ENCODE data around the gene TMEM163. TPM values are rescaled to one million over a fixed set of nuclear protein-coding genes. Genes with fewer than 3 reads are reported as not detected.

Gene TMEM163
- total RNA-seq, 1 donor from 2014 or later = not detected

GRCh38 chr2:134739879-134740301, 21.1 kb upstream of the TMEM163 start:
- DNase-seq (ENCODE audit: low read depth) (no peak), FAIRE-seq (no peak)
- H3K36me3 ChIP-seq (ENCODE audit: control insufficient read depth, insufficient read depth, low read length) = no peaks in the 10 kb centered on the region
- no peaks in the 10 kb centered on the region for H3K27me3 ChIP-seq (ENCODE audit: control insufficient read depth, insufficient read depth, low read length)
- TF ChIP-seq CTCF (IDR thresholded peaks at IDR 0.05; ENCODE audit: insufficient read depth, low read length, severe bottlenecking) = no peak
- H3K4me3 ChIP-seq (ENCODE audit: low read depth, low read length) = no peak overlapping the region

GRCh38 chr2:134739236-134739878, 20.6 kb upstream of the TMEM163 start:
- TF ChIP-seq CTCF (IDR thresholded peaks at IDR 0.05; ENCODE audit: insufficient read depth, low read length, severe bottlenecking) = no peak
- DNase-seq (ENCODE audit: low read depth) = no peak
- Histone ChIP-seq H3K36me3 (ENCODE audit: control insufficient read depth, insufficient read depth, low read length) (no peaks in the 10 kb centered on the region), H3K27me3 (ENCODE audit: control insufficient read depth, insufficient read depth, low read length) (no peaks in the 10 kb centered on the region), H3K4me3 (ENCODE audit: low read depth, low read length) (no peak overlapping the region)
- FAIRE-seq = no peak

- Histone ChIP-seq H3K4me3 (ENCODE audit: low read depth, low read length) (no peak overlapping the region), H3K36me3 (ENCODE audit: control insufficient read depth, insufficient read depth, low read length) (no peaks in the 10 kb centered on the region), H3K27me3 (ENCODE audit: control insufficient read depth, insufficient read depth, low read length) (no peaks in the 10 kb centered on the region)
- no peak for FAIRE-seq
- no peak for DNase-seq (ENCODE audit: low read depth)
- TF ChIP-seq CTCF (IDR thresholded peaks at IDR 0.05; ENCODE audit: insufficient read depth, low read length, severe bottlenecking) = no peak
These were observed 19.5 kb upstream of the TMEM163 start for GRCh38 chr2:134738141-134738870.

- no peaks in the 10 kb centered on the region for H3K36me3 ChIP-seq (ENCODE audit: control insufficient read depth, insufficient read depth, low read length)
- FAIRE-seq (no peak), DNase-seq (ENCODE audit: low read depth) (peak; percentile 23)
- H3K27me3 ChIP-seq (ENCODE audit: control insufficient read depth, insufficient read depth, low read length) = no peaks in the 10 kb centered on the region
- TF ChIP-seq CTCF (IDR thresholded peaks at IDR 0.05; ENCODE audit: insufficient read depth, low read length, severe bottlenecking) = no peak
- no peak overlapping the region for H3K4me3 ChIP-seq (ENCODE audit: low read depth, low read length)
These were observed 18.9 kb upstream of the TMEM163 start for GRCh38 chr2:134737671-134738070.

GRCh38 chr2:134736167-134736880, 17.5 kb upstream of the TMEM163 start:
- peak; percentile 69 for DNase-seq (ENCODE audit: low read depth)
- Histone ChIP-seq H3K27me3 (ENCODE audit: control insufficient read depth, insufficient read depth, low read length) (no peaks in the 10 kb centered on the region), H3K36me3 (ENCODE audit: control insufficient read depth, insufficient read depth, low read length) (no peaks in the 10 kb centered on the region), H3K4me3 (ENCODE audit: low read depth, low read length) (no peak overlapping the region)
- TF ChIP-seq CTCF (IDR thresholded peaks at IDR 0.05; ENCODE audit: insufficient read depth, low read length, severe bottlenecking) = no peak
- FAIRE-seq = no peak
